Ramos (cell line): ENCODE results near the gene MYH11.
"Not testable (repeated sequence)": the region's sequence is repeated elsewhere in the genome, so short reads cannot be mapped to it uniquely, and the experiment has no call there.

ENCODE experiments used
- in situ Hi-C: fragments of 300-500 bp; cut with MboI; formaldehyde crosslinking; loops from one replicate; pipeline ENCODE4 v1.14.3; 2022; ENCODE audit warnings: low sequenced_read_pairs; ENCODE audit not compliant: unreplicated experiment

MYH11 gene

DNA sequence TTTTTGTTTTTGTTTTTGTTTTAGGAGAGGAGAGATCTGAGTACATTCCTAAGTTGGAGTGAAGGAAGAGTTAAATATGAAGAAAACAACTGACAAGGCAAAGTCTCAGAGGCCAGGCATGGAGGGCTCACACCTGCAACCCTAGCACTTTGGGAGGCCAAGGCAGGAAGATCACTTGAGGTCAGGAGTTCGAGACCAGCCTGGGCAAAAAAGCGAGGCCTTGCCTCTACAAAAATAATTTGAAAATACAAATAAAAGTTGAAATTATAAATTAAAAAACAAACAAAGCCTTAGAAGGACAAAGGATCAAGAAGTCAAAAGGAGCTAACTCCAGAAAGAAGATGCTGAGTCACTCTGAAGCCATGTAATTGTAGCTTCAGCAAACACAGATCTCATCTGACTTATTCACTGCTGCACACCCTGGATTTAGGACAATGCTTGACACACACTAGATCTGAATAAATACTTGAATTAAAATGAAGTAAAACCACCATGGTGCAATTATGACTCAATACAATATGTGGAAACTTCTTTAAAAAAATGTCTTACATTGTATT lies 22.5 kb upstream of the MYH11 start:
- in situ Hi-C loops: loop anchor here (10.0 kb wide), 1 partner anchor 255 kb away; no protein-coding TSS in a partner anchor

DNA sequence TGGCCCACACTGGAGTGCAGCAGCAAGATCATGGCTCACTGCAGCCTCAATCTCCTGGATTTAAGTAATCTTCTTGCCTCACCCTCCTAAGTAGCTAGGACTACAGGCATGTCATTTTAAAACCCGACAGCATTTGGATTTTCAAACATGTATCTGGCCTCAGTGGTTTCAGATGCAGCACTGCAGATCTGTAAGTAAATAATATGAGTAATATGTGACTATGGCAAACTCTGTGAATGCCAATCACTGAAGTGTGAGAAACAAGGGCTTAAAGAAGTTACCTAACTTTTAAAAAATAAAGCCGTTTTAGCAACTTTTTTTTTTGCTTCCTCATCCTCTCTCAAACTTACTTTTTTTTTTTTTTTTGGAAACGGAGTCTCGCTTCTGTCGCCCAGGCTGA lies 19.7 kb upstream of the MYH11 start:
- in situ Hi-C loops: loop anchor here (10.0 kb wide), 1 partner anchor 258 kb away; no protein-coding TSS in a partner anchor

DNA sequence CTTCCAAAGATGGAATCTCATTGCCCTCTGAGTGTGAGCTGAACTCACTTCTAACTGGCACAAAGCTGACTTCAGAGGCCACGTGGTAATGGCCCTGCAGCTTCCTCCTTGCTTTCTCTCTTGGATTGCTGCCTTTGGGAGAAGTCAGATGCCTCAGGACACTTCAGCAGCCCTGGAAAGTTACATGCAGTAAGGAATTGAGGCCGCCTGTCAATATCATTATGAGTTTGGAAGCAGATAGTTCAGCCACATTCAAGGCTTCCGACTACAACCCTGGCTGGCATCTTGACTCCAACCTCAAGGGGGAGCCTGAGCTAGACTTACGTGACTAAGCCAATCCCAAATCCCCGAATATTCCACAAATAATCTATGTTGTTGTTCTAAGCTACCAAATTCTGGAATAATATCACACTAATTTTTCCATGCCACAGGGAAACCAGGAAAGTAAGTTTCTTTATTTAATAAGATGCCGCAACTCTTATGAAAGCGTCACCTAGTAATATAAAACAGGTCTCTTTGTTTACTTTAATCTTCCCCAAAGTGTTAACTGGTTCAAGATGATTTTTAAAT lies 18.0 kb upstream of the MYH11 start:
- in situ Hi-C loops: loop anchor here (10.0 kb wide), 1 partner anchor 260 kb away; no protein-coding TSS in a partner anchor

DNA sequence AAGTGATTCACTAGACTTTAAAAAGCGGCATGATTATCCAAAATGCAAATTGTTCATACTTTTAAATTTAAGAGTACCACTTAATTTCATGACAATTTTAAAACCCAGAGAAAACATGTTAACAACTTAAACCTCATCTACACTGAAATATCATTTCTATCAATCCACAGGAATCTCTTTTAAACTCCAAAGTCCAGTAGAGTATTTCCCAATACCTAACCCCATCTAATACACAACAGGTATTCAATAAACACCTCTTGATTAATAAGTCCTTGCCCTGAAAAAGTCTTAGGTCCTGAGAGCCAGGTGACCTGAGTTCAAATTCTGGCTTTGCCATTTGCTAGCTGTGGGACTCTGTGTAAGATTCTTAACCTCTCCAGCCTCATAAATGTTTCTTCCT lies 16.9 kb upstream of the MYH11 start:
- in situ Hi-C loops: loop anchor here (10.0 kb wide), 1 partner anchor 261 kb away; no protein-coding TSS in a partner anchor

DNA sequence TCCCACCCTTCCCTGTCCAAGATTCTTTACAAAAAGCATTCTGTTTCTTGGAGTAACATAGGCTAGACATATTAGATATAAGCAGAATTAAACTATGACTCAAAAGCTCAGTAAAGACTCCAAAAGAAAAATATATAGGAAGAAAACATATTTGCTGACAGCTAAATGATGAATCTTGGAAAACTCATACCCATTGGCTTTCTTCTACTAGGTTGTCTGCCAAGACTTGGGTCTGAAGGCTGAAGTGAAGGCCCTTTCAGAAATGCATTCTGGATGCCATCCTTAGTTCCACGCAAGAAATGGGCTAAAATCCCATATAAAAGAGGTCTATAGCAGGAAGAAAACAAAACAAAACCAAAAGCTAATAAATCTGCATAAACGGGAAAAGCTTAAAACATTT lies 16.5 kb upstream of the MYH11 start:
- in situ Hi-C loops: loop anchor here (10.0 kb wide), 1 partner anchor 262 kb away; no protein-coding TSS in a partner anchor

DNA sequence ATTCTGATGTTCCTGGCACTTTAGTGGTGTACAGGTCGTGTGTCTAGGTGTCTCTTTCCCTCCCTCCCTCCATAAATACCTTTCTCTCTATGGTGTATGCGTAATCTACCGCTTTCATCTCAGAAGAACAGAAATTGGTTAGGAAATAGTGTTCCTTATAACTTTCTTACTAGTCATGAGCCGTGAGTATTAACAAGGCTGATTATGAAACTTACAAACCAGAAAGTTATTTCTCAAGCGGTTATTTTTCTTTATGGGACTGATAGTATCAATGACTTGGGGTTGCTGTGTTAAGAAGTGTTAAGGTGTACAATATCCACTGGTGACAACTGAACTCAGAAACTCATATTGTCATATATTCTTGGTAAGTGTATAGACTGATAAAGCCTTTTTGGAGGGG lies 13.2 kb upstream of the MYH11 start:
- in situ Hi-C loops: loop anchor here (10.0 kb wide), 1 partner anchor 265 kb away; no protein-coding TSS in a partner anchor

DNA sequence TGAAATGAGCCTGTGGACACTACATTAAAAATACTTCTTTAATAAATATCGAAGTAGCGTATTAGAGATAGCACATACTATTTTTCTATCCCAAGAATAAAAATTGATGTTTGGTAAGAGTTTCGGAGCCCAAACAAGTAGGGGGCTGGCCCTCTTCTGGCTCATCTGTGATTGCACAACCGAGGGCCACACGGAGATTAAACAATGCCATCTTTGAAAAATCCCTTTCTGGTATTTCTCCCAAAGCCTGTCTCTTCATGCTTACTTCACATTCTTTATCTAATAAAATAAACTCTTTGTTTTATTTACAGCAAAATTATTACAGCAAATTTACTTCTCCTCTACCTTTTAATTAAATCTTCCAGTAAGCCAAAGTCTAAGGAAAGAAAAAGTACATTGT lies 9.6 kb upstream of the MYH11 start:
- in situ Hi-C loops: no loop called here

DNA sequence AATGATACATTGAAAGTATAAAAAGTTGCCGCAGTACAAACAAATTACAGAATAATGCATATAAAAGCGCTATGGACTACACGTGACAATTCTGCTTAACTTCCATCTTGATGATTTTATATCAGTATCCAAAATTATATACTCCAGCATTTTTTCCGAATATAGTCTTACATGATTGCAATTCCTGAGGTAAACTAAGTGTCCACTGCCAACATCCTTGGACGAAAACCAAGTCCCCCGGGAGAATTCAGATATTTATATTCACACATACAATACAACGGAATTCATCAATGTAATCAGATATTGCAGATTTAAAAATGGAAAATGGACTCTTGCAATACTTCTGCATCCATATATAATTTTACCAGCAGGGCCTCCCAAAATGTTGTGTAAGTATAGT lies 8.9 kb upstream of the MYH11 start:
- in situ Hi-C loops: no loop called here

DNA sequence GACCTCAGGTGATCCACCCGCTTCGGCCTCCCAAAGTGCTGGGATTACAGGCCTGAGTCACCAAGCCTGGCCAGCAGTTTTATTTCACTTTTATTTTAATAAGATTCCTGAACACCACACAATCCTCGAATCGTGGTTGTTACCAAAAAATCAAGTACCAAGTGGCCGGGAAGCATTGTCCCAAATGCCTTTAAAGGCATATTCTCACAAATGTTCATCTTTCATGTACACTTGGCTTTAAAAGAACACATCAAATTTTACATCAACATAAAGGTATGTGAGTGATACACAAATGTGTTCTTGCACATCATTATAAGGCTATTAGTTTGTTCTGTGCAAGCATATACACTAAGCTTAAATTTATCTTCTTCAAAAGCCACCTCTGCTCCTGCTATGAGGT lies 8.1 kb upstream of the MYH11 start:
- in situ Hi-C loops: no loop called here

DNA sequence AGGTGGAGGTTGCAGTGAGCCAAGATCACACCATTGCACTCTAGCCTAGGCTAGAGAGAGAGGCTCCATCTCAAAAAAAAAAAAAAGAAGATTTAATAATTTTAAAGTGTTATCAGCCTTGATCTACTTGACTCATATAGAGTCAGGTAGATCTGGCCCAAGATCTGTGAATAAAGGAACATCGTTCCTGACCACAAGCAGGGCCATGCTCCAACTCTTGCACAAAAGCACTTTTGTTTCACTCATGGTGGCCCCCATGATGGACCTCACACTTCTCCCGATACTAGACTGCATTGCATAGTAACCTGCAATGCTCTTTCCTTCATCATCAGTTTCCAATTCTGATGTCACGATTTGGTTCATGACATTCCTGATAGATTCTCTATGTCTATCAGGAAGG lies 5.2 kb upstream of the MYH11 start:
- in situ Hi-C loops: no loop called here

DNA sequence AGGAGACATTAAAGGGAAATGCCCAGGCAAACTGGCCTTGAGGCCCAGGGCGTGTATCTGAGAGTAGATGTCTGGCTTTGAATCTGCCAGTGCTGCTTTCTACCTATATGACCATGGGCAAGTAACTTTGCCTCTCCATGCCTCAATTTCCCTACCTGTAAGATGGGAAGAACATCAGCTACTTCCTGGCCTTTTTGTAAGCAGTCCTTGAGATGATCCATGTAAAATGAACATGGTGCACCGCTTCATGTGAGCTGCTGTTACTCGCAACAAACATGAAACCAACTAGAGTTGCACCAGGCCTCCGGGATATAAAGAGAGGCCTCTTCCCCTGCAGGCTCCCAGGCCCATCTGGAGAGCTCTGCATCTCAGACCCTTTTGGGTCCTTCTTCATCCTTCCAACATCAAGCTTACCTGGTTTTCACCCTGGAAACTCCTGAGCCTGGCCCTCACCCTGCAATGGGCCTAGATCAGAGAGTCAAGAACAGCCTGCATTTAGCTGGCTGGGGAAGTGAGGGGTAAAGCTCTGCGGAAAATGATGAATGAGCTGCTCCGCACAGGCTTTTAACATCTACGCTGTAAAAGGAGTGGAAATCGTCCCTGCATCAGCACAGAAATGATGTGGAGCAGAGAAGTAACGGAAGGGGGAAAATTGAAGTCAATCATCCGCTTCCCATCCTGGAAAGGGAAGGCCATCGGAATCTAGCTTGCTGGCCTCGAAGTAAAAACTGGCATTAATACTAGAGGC lies 2.3 kb upstream of the MYH11 start:
- in situ Hi-C loops: no loop called here

DNA sequence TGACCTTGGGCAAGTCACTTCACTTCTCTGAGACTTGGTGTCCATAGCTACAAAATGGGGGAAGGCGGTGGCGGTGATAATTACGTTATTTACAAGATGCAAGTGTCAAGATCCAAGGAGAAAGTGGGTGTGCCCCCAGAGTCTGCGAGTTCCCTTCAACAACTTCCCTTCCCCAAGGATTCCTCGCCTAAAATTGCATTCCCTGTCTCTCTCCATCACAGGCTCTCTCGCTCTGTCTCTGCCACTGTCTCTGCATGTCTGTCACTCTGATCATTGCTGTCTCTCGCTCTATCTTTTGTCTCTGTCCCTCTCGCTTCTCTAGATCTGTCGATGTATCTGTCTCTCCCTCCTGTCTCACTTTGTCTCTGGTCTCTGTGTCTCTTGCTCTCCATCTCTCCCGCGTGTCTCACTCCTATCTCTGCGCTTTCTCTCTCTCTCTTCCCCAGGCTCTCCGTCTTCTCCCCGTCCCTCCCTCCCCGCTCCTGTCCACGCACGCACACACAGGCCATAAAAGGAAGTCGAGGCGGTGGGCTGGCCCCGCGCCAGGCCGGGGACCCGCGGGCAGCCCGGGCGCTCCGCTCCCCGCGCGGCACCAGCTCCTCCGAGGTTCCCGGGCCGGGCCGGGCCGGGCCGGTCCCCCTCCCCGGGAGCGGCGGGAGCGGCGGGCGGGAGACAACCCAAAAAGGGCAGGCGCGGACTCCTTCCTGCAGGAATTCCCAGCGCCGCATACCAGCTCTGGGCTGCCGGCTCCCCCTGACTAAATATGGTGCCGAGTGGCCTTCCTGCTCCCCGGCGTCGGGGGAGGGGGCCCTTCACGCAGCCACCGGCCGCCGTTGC lies 1.1 kb upstream of the MYH11 start:
- in situ Hi-C loops: no loop called here

DNA sequence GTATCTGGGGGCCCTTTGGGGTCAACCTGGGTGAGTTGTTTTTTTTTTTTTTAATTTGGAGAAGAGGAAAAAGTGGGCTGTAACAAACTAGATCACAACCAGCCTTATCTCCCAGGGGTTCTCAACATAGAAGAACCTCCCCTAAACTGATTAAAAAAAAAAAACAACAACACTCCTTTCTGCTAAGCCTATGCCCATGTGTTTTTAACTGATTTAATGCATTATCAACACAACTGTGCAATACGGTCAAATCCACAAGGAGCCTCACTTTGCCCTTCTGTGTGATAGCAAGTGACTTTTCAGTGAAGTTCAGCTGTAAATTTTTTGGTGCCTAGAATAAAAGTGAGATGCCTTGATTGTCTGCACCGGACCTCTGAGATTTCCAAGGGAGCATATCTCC lies 646 bp downstream of the MYH11 start:
- in situ Hi-C loops: no loop called here

DNA sequence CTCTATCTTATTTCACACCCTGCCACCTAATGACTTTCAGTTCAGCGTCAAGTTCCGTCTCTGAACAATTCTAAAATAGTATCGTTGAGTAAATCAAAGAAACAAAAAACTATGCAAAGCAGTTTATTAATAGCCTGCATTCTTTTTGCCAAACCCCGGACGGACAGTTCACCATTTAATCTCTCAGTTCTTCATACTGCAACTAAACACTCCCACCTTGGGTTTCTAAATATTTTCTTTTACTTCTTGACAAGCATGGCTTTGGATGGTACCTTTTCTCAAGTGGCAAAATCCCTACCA lies 1.2 kb downstream of the MYH11 start:
- in situ Hi-C loops: no loop called here

DNA sequence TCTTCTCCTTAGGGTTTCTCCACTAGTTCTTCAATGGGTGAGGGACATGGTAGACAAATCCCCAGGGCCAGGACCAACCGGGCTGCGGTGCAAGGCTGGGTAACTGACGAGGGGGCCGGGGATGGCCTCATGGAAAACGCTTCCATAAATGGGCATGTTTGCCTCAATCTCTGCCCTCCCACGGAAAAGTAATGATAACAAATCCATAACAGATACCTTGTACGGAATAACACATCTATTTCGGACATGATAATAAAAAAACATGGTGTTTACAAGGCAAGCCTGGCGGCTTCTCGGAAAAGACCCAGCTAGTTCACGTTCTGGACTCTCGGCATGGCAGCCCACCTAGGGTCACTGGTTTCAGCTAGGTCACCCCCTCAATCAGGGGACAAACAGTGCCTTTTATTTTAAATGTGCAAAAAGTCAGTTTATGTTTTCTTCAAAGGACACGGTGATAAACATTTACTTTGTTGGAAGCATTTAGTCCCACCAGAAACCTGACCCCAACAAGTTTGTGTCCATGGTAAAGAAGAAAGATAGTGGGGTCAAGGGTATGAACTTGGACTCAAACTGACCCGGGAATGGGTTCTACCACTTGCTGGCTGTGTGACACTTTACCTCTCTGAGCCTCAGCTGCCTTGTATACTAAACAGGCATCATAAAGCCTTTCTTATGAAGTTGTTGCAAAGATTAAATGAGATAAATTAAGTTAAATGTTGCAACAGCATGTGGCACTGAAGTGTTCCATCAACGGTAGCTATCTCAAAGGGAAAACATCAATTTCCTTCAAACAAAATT lies 1.7 kb downstream of the MYH11 start:
- in situ Hi-C loops: no loop called here

DNA sequence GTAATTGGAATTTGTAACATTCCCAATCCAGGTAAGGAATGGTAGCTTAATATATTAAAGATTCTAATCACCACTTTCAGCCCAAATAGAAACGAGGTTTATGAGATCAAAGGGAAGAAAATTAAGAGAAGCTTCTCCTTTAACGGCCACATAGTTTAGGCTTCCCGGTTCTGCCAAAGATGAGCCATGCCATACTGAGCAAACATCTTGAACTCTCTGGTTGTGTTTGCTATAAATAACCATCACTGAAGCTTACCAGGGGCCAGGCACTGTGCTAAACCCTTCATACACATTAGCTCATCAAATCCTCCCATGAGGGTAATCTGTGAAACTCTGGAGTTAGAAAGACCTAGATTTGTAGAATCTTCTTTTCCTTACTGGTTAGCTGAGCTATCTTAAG lies 2.8 kb downstream of the MYH11 start:
- in situ Hi-C loops: no loop called here

DNA sequence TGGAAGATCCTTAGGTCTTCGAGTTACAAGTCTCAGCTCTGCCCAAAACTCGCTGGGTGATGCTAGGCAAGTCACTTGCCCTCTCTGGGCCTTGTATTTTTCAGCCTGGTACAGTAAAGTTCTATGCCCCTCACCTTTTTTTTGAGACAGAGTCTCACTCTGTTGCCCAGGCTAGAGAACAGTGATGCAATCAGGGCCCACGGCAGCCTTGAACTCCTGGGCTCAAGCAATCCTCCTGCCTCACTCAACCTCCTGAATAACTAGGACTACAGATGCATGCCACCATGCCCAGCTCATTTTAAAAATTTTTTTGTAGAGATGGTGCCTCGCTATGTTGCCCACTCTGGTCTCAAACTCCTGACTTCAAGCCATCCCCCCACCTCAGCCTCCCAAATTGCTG lies 3.8 kb downstream of the MYH11 start:
- in situ Hi-C loops: no loop called here

DNA sequence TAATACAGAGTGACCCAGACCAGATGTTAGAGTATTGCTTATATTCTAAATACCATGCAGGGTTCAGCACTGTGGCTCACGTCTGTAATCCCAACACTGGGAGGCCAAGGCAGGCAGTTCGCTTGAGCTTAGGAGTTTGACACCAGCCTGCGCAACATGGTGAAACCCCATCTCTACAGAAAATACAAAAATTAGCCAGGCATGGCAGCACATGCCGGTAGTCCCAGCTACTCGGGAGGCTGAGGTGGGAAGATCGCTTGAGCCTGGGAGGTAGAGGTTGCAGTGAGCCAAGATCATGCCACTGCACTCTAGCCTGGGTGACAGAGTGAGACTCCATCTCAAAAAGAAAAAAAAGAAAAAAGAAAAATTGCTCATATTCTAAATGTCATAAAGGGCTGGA lies 6.3 kb downstream of the MYH11 start:
- in situ Hi-C loops: not testable (repeated sequence)

DNA sequence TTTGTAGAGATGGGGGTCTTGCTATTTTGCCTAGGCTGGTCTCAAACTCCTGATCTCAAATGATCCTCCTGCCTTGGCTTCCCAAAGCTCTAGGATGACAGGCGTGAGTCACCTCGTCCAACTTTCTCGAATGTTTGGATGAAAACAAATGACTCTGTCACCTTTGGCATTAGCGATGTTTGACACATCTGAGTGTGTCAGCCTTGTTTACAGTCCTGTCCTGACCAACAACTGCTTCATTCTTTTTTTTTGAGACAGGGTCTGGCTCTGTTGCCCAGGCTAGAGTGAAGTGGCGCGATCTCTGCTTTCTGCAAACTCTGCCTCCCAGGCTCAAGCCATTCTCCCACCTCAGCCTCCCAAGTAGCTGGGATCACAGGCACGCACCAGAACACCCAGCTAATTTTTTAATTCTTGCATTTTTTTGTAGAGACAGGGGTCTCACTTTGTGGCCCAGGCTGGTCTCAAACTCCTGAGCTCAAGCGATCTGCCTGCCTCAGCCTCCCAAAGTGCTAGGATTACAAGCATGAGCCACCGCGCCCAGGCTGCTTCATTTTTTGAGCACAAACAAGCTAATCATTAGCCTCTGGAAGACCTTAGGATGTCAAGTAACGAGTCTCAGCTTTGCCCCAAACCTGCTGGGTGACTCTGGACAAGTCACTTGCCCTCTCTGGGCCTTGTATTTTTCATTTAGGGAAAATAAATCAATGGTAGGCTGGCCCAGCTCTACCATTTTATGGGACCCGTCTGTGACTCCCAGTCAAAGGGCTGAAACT lies 7.4 kb downstream of the MYH11 start:
- in situ Hi-C loops: no loop called here
